Stimulated activated CD8-positive, alpha-beta memory T cell treated with anti-CD3 and anti-CD28 coated beads, Interleukin-4, amount 100 ng/mL, for 4 hours (primary cell): ENCODE measurements around the gene HTRA1.

Experiments used
- DNase-seq, 2 donors: peaks; one replicate each; pipeline ENCODE4 v3.0.0-alpha.2; 2020; ENCODE audit warnings: low read depth in 2 of 2, low spot score in 1 of 2

The HTRA1 gene

GRCh38 chr10:122461367-122461728, at the start of gene HTRA1:
HTRA1 (plus strand) TSS chr10:122461553; CDS start chr10:122461653, 100 bp downstream.
- no peak for DNase-seq

- no peak for DNase-seq
Measured at GRCh38 chr10:122413327-122413726, 48.0 kb upstream of the HTRA1 start.

- no peak for DNase-seq
Measured at GRCh38 chr10:122417667-122418066, 43.7 kb upstream of the HTRA1 start.

- DNase-seq: no peak
Measured at GRCh38 chr10:122419016-122419415, 42.3 kb upstream of the HTRA1 start.

GRCh38 chr10:122419876-122420623, 41.3 kb upstream of the HTRA1 start:
- no peak for DNase-seq

GRCh38 chr10:122420624-122421007, 40.7 kb upstream of the HTRA1 start:
- DNase-seq: no peak

- no peak for DNase-seq
Measured at GRCh38 chr10:122421054-122421625, 40.2 kb upstream of the HTRA1 start.

GRCh38 chr10:122421742-122422141, 39.6 kb upstream of the HTRA1 start:
- DNase-seq: no peak

GRCh38 chr10:122422266-122422989, 38.9 kb upstream of the HTRA1 start:
- DNase-seq: no peak

- DNase-seq: no peak
Measured at GRCh38 chr10:122424059-122424458, 37.3 kb upstream of the HTRA1 start.

GRCh38 chr10:122426829-122427228, 34.5 kb upstream of the HTRA1 start:
- no peak for DNase-seq

GRCh38 chr10:122427280-122427679, 34.1 kb upstream of the HTRA1 start:
- DNase-seq: no peak

GRCh38 chr10:122435212-122435827, 26.0 kb upstream of the HTRA1 start:
- DNase-seq: no peak

- DNase-seq: no peak
Measured at GRCh38 chr10:122441961-122442360, 19.4 kb upstream of the HTRA1 start.

- DNase-seq: no peak
Measured at GRCh38 chr10:122445469-122445868, 15.9 kb upstream of the HTRA1 start.

- no peak for DNase-seq
Measured at GRCh38 chr10:122445904-122446303, 15.4 kb upstream of the HTRA1 start.

GRCh38 chr10:122446668-122447423, 14.5 kb upstream of the HTRA1 start:
- DNase-seq: no peak

GRCh38 chr10:122448600-122448999, 12.8 kb upstream of the HTRA1 start:
- DNase-seq: no peak

GRCh38 chr10:122449153-122449552, 12.2 kb upstream of the HTRA1 start:
- DNase-seq: no peak

GRCh38 chr10:122450353-122450990, 10.9 kb upstream of the HTRA1 start:
- DNase-seq: no peak

- no peak for DNase-seq
Measured at GRCh38 chr10:122454071-122454470, 7.3 kb upstream of the HTRA1 start.
